HCT116 (cell line): Measurements from ENCODE around the gene VANGL1. TPM values are rescaled to one million over a fixed set of nuclear protein-coding genes. Genes with fewer than 3 reads are reported as not detected.

ENCODE experiments used
- ATAC-seq: fragments of 200-7000 bp; cut with Tn5 transposase; 2 replicates; pipeline ENCODE4 v1.9.1; 2020; ENCODE audit warnings: mild to moderate bottlenecking, moderate library complexity
- BruUV-seq: library from RNA; stranded (reverse); fragments of 400-500 nt; replicated peaks from 2 replicates; lab custom pipeline; 2021; lab: Mats Ljungman, UMichigan
- CTCF ChIA-PET: fragments of 300-600 bp; sonication (Branson Sonifier 250); formaldehyde crosslinking; loops from one replicate; lab custom pipeline; 2021; ENCODE audit warnings: antibody characterized with exemption; lab: Charles Lee
- POLR2A ChIA-PET: fragments of 300-600, 350-600 bp; sonication (Branson Sonifier 250); formaldehyde crosslinking; loops from one replicate; lab custom pipeline; 2021; ENCODE audit warnings: antibody characterized with exemption; lab: Charles Lee
- RAD21 ChIA-PET, 2 experiments: fragments of 300-600 bp; sonication (Branson Sonifier 250); formaldehyde crosslinking; loops; one replicate each; lab custom pipeline; 2023; ENCODE audit warnings: low total read pairs in 2 of 2; ENCODE audit not compliant: uncharacterized antibody in 2 of 2, unreplicated experiment in 2 of 2, low non-redundant PET in 1 of 2; lab: Charles Lee
- DNase-seq: peaks from one replicate; pipeline ENCODE4 v3.0.0-alpha.2; 2010; ENCODE audit warnings: low read depth, low spot score
- H2AFZ ChIP-seq: fragments of 200-600 bp; shearing (Covaris generic), sonication (generic); 2 replicates; pipeline ENCODE4 v1.6.1; 2017; ENCODE audit warnings: low read depth, mixed run types, mixed read lengths, antibody characterized with exemption, low read length; ENCODE audit not compliant: poor library complexity, severe bottlenecking
- H3K27ac ChIP-seq: 2 replicates; pipeline ENCODE4 v1.5.1; 2012; ENCODE audit warnings: low read depth, low read length
- H3K27me3 ChIP-seq: fragments of 200-600 bp; sonication (generic); 2 replicates; pipeline ENCODE4 v1.6.1; 2016; ENCODE audit warnings: mixed run types, low read length, mixed read lengths; ENCODE audit not compliant: insufficient read depth
- H3K36me3 ChIP-seq, 2 experiments: fragments of 200-500 bp in 1 of 2; fragments of 200-600 bp in 1 of 2; sonication (Bioruptor generic) in 1 of 2; sonication (generic) in 1 of 2; 2 replicates each; pipeline versions ENCODE4 v1.5.1 to v1.6.1; 2014 to 2016; ENCODE audit warnings: low read length in 2 of 2, inconsistent platforms in 1 of 2, mixed read lengths in 1 of 2, mixed run types in 1 of 2; ENCODE audit not compliant: insufficient read depth in 2 of 2, control insufficient read depth in 1 of 2
- H3K4me1 ChIP-seq, 2 experiments: fragments of 200-600 bp in 1 of 2; sonication (generic) in 1 of 2; 2 replicates each; pipeline versions ENCODE4 v1.5.1 to v1.6.1; 2012 to 2017; ENCODE audit warnings: low read length in 2 of 2, inconsistent platforms in 1 of 2, mild to moderate bottlenecking in 1 of 2, mixed read lengths in 1 of 2, mixed run types in 1 of 2, moderate library complexity in 1 of 2; ENCODE audit not compliant: insufficient read depth in 2 of 2, control insufficient read depth in 1 of 2
- H3K4me2 ChIP-seq: fragments of 200-600 bp; sonication (generic); 2 replicates; pipeline ENCODE4 v1.6.1; 2017; ENCODE audit warnings: mixed run types, low read length, mixed read lengths
- H3K4me3 ChIP-seq, 2 experiments: fragments of 200-600 bp in 1 of 2; sonication (generic) in 1 of 2; replicated peaks in 1 of 2; 2 replicates each; pipeline ENCODE4 v1.5.1; 2011 to 2016; ENCODE audit warnings: low read length in 2 of 2, control low read depth in 1 of 2, low read depth in 1 of 2, mild to moderate bottlenecking in 1 of 2, mixed read lengths in 1 of 2, mixed run types in 1 of 2
- H3K79me2 ChIP-seq: fragments of 200-600 bp; sonication (generic); 2 replicates; pipeline ENCODE4 v1.6.1; 2017; ENCODE audit warnings: mild to moderate bottlenecking, mixed run types, low read length, moderate library complexity, mixed read lengths; ENCODE audit not compliant: insufficient read depth
- H3K9ac ChIP-seq: fragments of 200-600 bp; sonication (generic); 2 replicates; pipeline ENCODE4 v1.6.1; 2016; ENCODE audit warnings: low read length, mixed read lengths
- H3K9me2 ChIP-seq: fragments of 200-600 bp; sonication (generic), shearing (Covaris generic); 2 replicates; pipeline ENCODE4 v1.6.1; 2017; ENCODE audit warnings: mixed run types, mild to moderate bottlenecking, moderate library complexity; ENCODE audit not compliant: insufficient read depth
- H3K9me3 ChIP-seq, 2 experiments: fragments of 200-500 bp in 1 of 2; fragments of 200-600 bp in 1 of 2; sonication (Bioruptor generic) in 1 of 2; sonication (generic) in 1 of 2; 2 replicates each; pipeline ENCODE4 v1.6.1; 2014 to 2017; ENCODE audit warnings: low read length in 2 of 2, mixed read lengths in 2 of 2, inconsistent platforms in 1 of 2, low read depth in 1 of 2, mild to moderate bottlenecking in 1 of 2, mixed run types in 1 of 2, moderate library complexity in 1 of 2; ENCODE audit not compliant: control insufficient read depth in 1 of 2, insufficient read depth in 1 of 2
- H4K20me1 ChIP-seq: fragments of 200-600 bp; sonication (generic), shearing (Covaris generic); 2 replicates; pipeline ENCODE4 v1.6.1; 2017; ENCODE audit warnings: mixed run types, mild to moderate bottlenecking, moderate library complexity; ENCODE audit not compliant: insufficient read depth
- CEBPB ChIP-seq: IDR thresholded peaks from 2 replicates; pipeline ENCODE4 v1.6.1; 2012; ENCODE audit warnings: low read depth
- EGR1 ChIP-seq: IDR thresholded peaks from 2 replicates; pipeline ENCODE4 v1.6.1; 2012; ENCODE audit warnings: low read depth
- EZH2 ChIP-seq: fragments of 200-600 bp; sonication (generic); IDR thresholded peaks from 2 replicates; pipeline ENCODE4 v1.6.1; 2017; ENCODE audit warnings: antibody characterized with exemption, mixed run types
- EZH2phosphoT487 ChIP-seq: fragments of 200-600 bp; IDR thresholded peaks from 2 replicates; pipeline ENCODE4 v1.6.1; 2018; ENCODE audit warnings: antibody characterized with exemption, borderline replicate concordance
- FOSL1 ChIP-seq: IDR thresholded peaks from 2 replicates; pipeline ENCODE4 v1.6.1; 2012; ENCODE audit warnings: low read depth
- JUND ChIP-seq: IDR thresholded peaks from 2 replicates; pipeline ENCODE4 v1.6.1; 2012
- POLR2AphosphoS5 ChIP-seq: IDR thresholded peaks from 2 replicates; pipeline ENCODE4 v1.6.1; 2011; ENCODE audit warnings: mild to moderate bottlenecking, low read depth, low read length, moderate library complexity
- RAD21 ChIP-seq: IDR thresholded peaks from 2 replicates; pipeline ENCODE4 v1.6.1; 2012; ENCODE audit warnings: low read depth, mild to moderate bottlenecking
- SIN3A ChIP-seq: IDR thresholded peaks from 2 replicates; pipeline ENCODE4 v1.6.1; 2012; ENCODE audit warnings: low read depth
- TCF7L2 ChIP-seq: IDR thresholded peaks from 2 replicates; pipeline ENCODE4 v1.7.0; 2011; ENCODE audit warnings: borderline replicate concordance, inconsistent platforms; ENCODE audit not compliant: insufficient read depth, insufficient read length; ENCODE audit errors: extremely low read depth
- YY1 ChIP-seq: IDR thresholded peaks from 2 replicates; pipeline ENCODE4 v1.6.1; 2011; ENCODE audit warnings: low read length, low read depth, moderate library complexity, mild to moderate bottlenecking; ENCODE audit not compliant: insufficient replicate concordance; ENCODE audit errors: extremely low read depth
- ZFX ChIP-seq: fragments of 450-650 bp; IDR thresholded peaks from 2 replicates; pipeline ENCODE4 v1.6.1; 2017
- intact Hi-C: fragments of 100-400 bp; cut with micrococcal nuclease; formaldehyde crosslinking; loops from 2 replicates; pipeline ENCODE4 v1.10.0; 2022
- total RNA-seq: library from RNA; stranded (reverse); gene quantifications from one replicate; pipeline ENCODE4 v1.2.1, GENCODE V29; 2021; ENCODE audit not compliant: unreplicated experiment
- TF ChIP-seq, protein P1 (sequence below): IDR thresholded peaks from 2 replicates; pipeline ENCODE4 v1.6.1; 2011; ENCODE audit warnings: mild to moderate bottlenecking, low read length, moderate library complexity; ENCODE audit not compliant: insufficient replicate concordance; ENCODE audit errors: extremely low read depth
- TF ChIP-seq, protein P2 (sequence below), 3 experiments: fragments of 200-600 bp in 1 of 3; sonication (generic) in 1 of 3; IDR thresholded peaks in 2 of 3; conservative IDR thresholded peaks in 1 of 3; 2 replicates each; pipeline ENCODE4 v1.5.1; 2012 to 2017; ENCODE audit warnings: low read depth in 2 of 3, low read length in 2 of 3, antibody characterized with exemption in 1 of 3, borderline replicate concordance in 1 of 3, control low read depth in 1 of 3, mild to moderate bottlenecking in 1 of 3, mixed read lengths in 1 of 3, mixed run types in 1 of 3, moderate library complexity in 1 of 3; ENCODE audit not compliant: insufficient read depth in 1 of 3

Gene VANGL1
- total RNA-seq, 1 experiment from 2014 or later: 23.5 TPM

DNA sequence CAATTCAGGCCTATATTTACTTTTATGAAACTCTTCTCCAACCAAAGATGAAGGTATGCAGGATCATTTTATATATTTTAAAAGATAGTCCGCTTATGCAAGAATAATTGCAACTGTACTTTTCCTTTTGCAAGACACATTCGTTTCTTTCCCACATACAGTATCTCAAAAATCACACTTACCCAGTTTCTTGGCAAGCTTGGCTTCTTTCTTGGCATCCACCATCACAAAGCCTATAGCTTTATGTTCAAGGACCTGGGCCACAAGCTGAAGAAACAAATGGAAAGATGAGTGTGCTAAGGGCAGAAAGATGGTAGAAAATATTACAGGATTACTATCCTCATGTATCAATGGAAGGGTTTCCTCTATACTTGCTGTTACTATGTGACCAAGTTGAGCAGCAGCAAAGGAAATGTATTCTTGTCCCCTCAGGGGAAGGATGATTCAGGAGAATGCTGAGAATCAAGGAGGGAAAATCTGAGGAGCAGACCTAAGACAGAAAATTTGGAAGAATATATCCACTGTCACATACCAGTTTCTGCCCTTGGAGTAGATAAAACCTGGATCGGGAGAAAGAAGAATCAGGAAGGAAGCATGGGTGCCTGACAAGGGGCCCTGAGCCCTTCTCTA lies 103.0 kb downstream of the VANGL1 start:
- Histone ChIP-seq H3K4me2 (no peak overlapping the region), H3K9ac (no peak overlapping the region), H3K27me3 (no peaks in the 10 kb centered on the region), H3K4me1 (peaks cover 7 to 9% of the 10 kb centered on the region in 2 experiments; a peak in 2 of 4 replicates), H3K9me2 (no peaks in the 10 kb centered on the region), H3K27ac (no peak overlapping the region), H3K4me3 (no peak overlapping the region), H3K79me2 (no peaks in the 10 kb centered on the region), H3K9me3 (no peaks in the 10 kb centered on the region), H4K20me1 (no peaks in the 10 kb centered on the region)
- ChIA-PET POLR2A (no interaction called here), CTCF (interaction anchor here (1.7 kb wide), 1 partner anchor 38 kb away, joined by 5 read pairs; no protein-coding TSS in a partner anchor), RAD21 (no interaction called here)
- DNase-seq (no peak), ATAC-seq (no peak)
- intact Hi-C loops: no loop called here
- no peak for TF ChIP-seq YY1
- TF ChIP-seq JUND: no peak
- no peak for TF ChIP-seq POLR2AphosphoS5
- TF ChIP-seq RAD21: no peak
- no peak for TF ChIP-seq ZFX
- TF ChIP-seq, protein P1, sequence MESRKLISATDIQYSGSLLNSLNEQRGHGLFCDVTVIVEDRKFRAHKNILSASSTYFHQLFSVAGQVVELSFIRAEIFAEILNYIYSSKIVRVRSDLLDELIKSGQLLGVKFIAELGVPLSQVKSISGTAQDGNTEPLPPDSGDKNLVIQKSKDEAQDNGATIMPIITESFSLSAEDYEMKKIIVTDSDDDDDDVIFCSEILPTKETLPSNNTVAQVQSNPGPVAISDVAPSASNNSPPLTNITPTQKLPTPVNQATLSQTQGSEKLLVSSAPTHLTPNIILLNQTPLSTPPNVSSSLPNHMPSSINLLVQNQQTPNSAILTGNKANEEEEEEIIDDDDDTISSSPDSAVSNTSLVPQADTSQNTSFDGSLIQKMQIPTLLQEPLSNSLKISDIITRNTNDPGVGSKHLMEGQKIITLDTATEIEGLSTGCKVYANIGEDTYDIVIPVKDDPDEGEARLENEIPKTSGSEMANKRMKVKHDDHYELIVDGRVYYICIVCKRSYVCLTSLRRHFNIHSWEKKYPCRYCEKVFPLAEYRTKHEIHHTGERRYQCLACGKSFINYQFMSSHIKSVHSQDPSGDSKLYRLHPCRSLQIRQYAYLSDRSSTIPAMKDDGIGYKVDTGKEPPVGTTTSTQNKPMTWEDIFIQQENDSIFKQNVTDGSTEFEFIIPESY: no peak
- no peak for TF ChIP-seq FOSL1
- TF ChIP-seq EZH2phosphoT487: no peak
- TF ChIP-seq, protein P2, sequence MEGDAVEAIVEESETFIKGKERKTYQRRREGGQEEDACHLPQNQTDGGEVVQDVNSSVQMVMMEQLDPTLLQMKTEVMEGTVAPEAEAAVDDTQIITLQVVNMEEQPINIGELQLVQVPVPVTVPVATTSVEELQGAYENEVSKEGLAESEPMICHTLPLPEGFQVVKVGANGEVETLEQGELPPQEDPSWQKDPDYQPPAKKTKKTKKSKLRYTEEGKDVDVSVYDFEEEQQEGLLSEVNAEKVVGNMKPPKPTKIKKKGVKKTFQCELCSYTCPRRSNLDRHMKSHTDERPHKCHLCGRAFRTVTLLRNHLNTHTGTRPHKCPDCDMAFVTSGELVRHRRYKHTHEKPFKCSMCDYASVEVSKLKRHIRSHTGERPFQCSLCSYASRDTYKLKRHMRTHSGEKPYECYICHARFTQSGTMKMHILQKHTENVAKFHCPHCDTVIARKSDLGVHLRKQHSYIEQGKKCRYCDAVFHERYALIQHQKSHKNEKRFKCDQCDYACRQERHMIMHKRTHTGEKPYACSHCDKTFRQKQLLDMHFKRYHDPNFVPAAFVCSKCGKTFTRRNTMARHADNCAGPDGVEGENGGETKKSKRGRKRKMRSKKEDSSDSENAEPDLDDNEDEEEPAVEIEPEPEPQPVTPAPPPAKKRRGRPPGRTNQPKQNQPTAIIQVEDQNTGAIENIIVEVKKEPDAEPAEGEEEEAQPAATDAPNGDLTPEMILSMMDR (IDR thresholded peaks at IDR 0.05 in 2 of 3, conservative IDR thresholded peaks at IDR 0.05 in 1 of 3; ENCODE audit: borderline replicate concordance in 1 of 3, insufficient read depth in 1 of 3, low read depth in 2 of 3, low read length in 2 of 3): no peak
- TF ChIP-seq EZH2: no peak
- TF ChIP-seq TCF7L2: no peak
- no peak for TF ChIP-seq CEBPB
- no peak for TF ChIP-seq EGR1
- TF ChIP-seq SIN3A: no peak
- TF ChIP-seq, all 23 proteins: peak for 0
- no peaks in the 10 kb centered on the region for H3K36me3 ChIP-seq
- H2AFZ ChIP-seq: no peak overlapping the region
- BruUV-seq: no TSS peak
